SK-N-SH (cell line): ENCODE results near the gene PHKB.

Experiments used
- CTCF ChIP-seq: fragments of 200-600 bp; sonication (generic); IDR thresholded peaks from 2 replicates; pipeline ENCODE4 v1.6.1; 2017; ENCODE audit warnings: antibody characterized with exemption, mild to moderate bottlenecking, moderate library complexity
- FOSL2 ChIP-seq: IDR thresholded peaks from 2 replicates; pipeline ENCODE4 v1.4.0; 2012; ENCODE audit warnings: low read depth, mild to moderate bottlenecking, moderate library complexity, borderline replicate concordance
- USF2 ChIP-seq: fragments of 150-350 bp; IDR thresholded peaks from 2 replicates; pipeline ENCODE4 v1.6.1; 2017; ENCODE audit warnings: antibody characterized with exemption, low read length, low read depth, borderline replicate concordance

GRCh38 chr16:47499700-47500264, 38.7 kb downstream of the PHKB start:
- no peak for TF ChIP-seq CTCF
- no peak for TF ChIP-seq USF2
- TF ChIP-seq FOSL2, result no peak
